Adrenal gland (tissue), 12 donors: Measurements from ENCODE around the gene ANTXR2. TPM values are rescaled to one million over a fixed set of nuclear protein-coding genes. Genes with fewer than 3 reads are reported as not detected.

Experiments used
- DNase-seq, 7 donors: peaks; one replicate each; pipeline ENCODE4 v3.0.0-alpha.2; 2019 to 2020
- H3K27ac ChIP-seq, 5 donors: fragments of 200-600 bp; sonication (generic) in 4 of 5; 1 replicate in 3 of 5; 2 replicates in 2 of 5; pipeline versions ENCODE4 v1.5.1 to v1.8.0; 2016 to 2020; ENCODE audit warnings: mild to moderate bottlenecking in 1 of 5
- H3K27me3 ChIP-seq: fragments of 200-600 bp; 2 replicates; pipeline ENCODE4 v1.8.0; 2021
- H3K36me3 ChIP-seq, 2 donors: fragments of 200-600 bp; replicated peaks in 1 of 2; 1 replicate in 1 of 2; 2 replicates in 1 of 2; pipeline versions ENCODE4 v1.5.1 to v1.8.0; 2018 to 2022
- H3K4me1 ChIP-seq, 2 donors: fragments of 200-600 bp; replicated peaks in 1 of 2; 1 replicate in 1 of 2; 2 replicates in 1 of 2; pipeline versions ENCODE4 v1.5.1 to v1.8.0; 2018 to 2021
- H3K4me3 ChIP-seq, 4 donors: fragments of 200-600 bp; sonication (generic) in 3 of 4; one replicate each; pipeline ENCODE4 v1.5.1; 2016 to 2018
- H3K9me3 ChIP-seq, 3 donors: fragments of 200-600 bp; sonication (generic) in 1 of 3; replicated peaks in 1 of 3; 1 replicate in 2 of 3; 2 replicates in 1 of 3; pipeline versions ENCODE4 v1.5.1 to v1.8.0; 2016 to 2021
- CTCF ChIP-seq, 6 experiments: fragments of 450-650 bp in 4 of 6; fragments of 200-600 bp in 2 of 6; sonication (generic) in 1 of 6; IDR thresholded peaks; 1 replicate in 5 of 6; 2 replicates in 1 of 6; pipeline versions ENCODE4 v1.5.1 to v1.8.0; 2016 to 2021; ENCODE audit warnings: antibody characterized with exemption in 6 of 6, mild to moderate bottlenecking in 2 of 6, moderate library complexity in 1 of 6
- POLR2A ChIP-seq, 2 donors: fragments of 450-650 bp; IDR thresholded peaks; one replicate each; pipeline ENCODE4 v1.6.1; 2017; ENCODE audit warnings: antibody characterized with exemption in 2 of 2, mild to moderate bottlenecking in 2 of 2, moderate library complexity in 1 of 2
- WGBS, 4 donors: extraction: QIAGEN DNeasy Blood & Tissue Kit in 2 of 4; methylation state at CpG; one replicate each; pipeline versions ENCODE4 v1.1.5 to v1.1.7; 2013 to 2017; 5-methylcytosine and 5-hydroxymethylcytosine counted together
- intact Hi-C, 2 donors: fragments of 100-400 bp; cut with DNase I; formaldehyde crosslinking; loops; one replicate each; pipeline versions ENCODE4 v1.14.1 to v1.15.0; 2022 to 2023
- polyA plus RNA-seq, 3 donors: library from polyadenylated mRNA; stranded (reverse); fragments of 200-250 nt in 2 of 3; fragments of 350-450 nt in 1 of 3; fragmentation: Illumina TruSeq in 1 of 3; extraction: RNeasy Lipid Tissue Mini Kit (QIAGEN cat#74804) in 1 of 3; gene quantifications; one replicate each; pipeline ENCODE4 v1.2.3, GENCODE V29; 2013 to 2014
- total RNA-seq, 9 donors: library from RNA; depleted of rRNA in 4 of 9; stranded (reverse); fragments of >200 nt in 4 of 9; fragments of 120-200 nt in 1 of 9; fragmentation: NEBNext Ultra II Directional in 1 of 9; extraction: Animal tissue kit (Norgen Biotek cat#: 25700) in 1 of 9; gene quantifications; one replicate each; pipeline versions ENCODE4 v1.1.0 to v1.2.4, GENCODE V29; 2013 to 2023
- donor health status: healthy with polysubstance abuse.
- donor health status: Bipolar disorder and iron deficiency.
- donor health status: DM: yes; HTN: yes; CAD: no.
- donor health status: DM: no; HTN: no; CAD: no.
- donor health status: DM: no; HTN: no; CAD: no.
- donor health status: DM: yes; HTN: yes; CAD: no.

Gene ANTXR2
- total and polyA plus RNA-seq, 12 donors = 8.4 to 96.6 (median 57.7) TPM

- no peaks in the 10 kb centered on the region for H3K9me3 ChIP-seq
- no peaks in the 10 kb centered on the region for H3K27me3 ChIP-seq
- no peak overlapping the region for H3K27ac ChIP-seq
- DNase-seq = no peak
- peaks cover 8 to 25% of the 10 kb centered on the region in 2 donors for H3K4me1 ChIP-seq
- H3K4me3 ChIP-seq = no peak overlapping the region
- 92 to 100% (median 96%) methylated on average over 2 of the region's 2 CpGs for WGBS, 4 donors
- intact Hi-C loops = no loop called here
- peaks cover 0 to 21% of the 10 kb centered on the region in 2 donors for H3K36me3 ChIP-seq
- TF ChIP-seq CTCF (IDR thresholded peaks at IDR 0.05) (no peak), POLR2A (IDR thresholded peaks at IDR 0.05) (no peak)
Measured at GRCh38 chr4:80065601-80066000, 7.4 kb downstream of the ANTXR2 start.

- no peak for DNase-seq
- WGBS, 4 donors = 55 to 71% (median 62%) methylated on average over 3 of the region's 3 CpGs
- no peak overlapping the region for H3K27ac ChIP-seq
- no peaks in the 10 kb centered on the region for H3K9me3 ChIP-seq
- H3K27me3 ChIP-seq = no peaks in the 10 kb centered on the region
- TF ChIP-seq CTCF (IDR thresholded peaks at IDR 0.05) (no peak), POLR2A (IDR thresholded peaks at IDR 0.05) (no peak)
- intact Hi-C loops = no loop called here
- peaks cover 0 to 8% of the 10 kb centered on the region in 2 donors for H3K4me1 ChIP-seq
- H3K4me3 ChIP-seq = no peak overlapping the region
- peaks cover 0 to 11% of the 10 kb centered on the region in 2 donors for H3K36me3 ChIP-seq
Measured at GRCh38 chr4:80062527-80062926, 10.5 kb downstream of the ANTXR2 start.

GRCh38 chr4:80060804-80061203 lies 12.2 kb downstream of the ANTXR2 start:
- 97 to 100% (median 98%) methylated on average over 4 of the region's 4 CpGs for WGBS, 4 donors
- no peak for TF ChIP-seq CTCF (IDR thresholded peaks at IDR 0.05)
- no peak for TF ChIP-seq POLR2A (IDR thresholded peaks at IDR 0.05)

GRCh38 chr4:80058740-80059139 lies 14.3 kb downstream of the ANTXR2 start:
- Histone ChIP-seq H3K9me3 (no peaks in the 10 kb centered on the region), H3K27me3 (no peaks in the 10 kb centered on the region), H3K36me3 (peaks cover 0 to 15% of the 10 kb centered on the region in 2 donors), H3K4me1 (peaks cover 0 to 20% of the 10 kb centered on the region in 2 donors), H3K27ac (no peak overlapping the region), H3K4me3 (no peak overlapping the region)
- TF ChIP-seq CTCF (IDR thresholded peaks at IDR 0.05) (no peak), POLR2A (IDR thresholded peaks at IDR 0.05) (no peak)
- intact Hi-C loops = no loop called here
- DNase-seq = no peak
- WGBS, 4 donors = 72 to 78% (median 75%) methylated on average over 2 of the region's 2 CpGs

More at GRCh38 chr4:80060804-80061203, 12.2 kb downstream of the ANTXR2 start:
- H3K9me3 ChIP-seq = no peaks in the 10 kb centered on the region
- no peaks in the 10 kb centered on the region for H3K27me3 ChIP-seq
- no peak overlapping the region for H3K27ac ChIP-seq
- H3K4me1 ChIP-seq = peaks cover 0 to 13% of the 10 kb centered on the region in 2 donors
- intact Hi-C loops = no loop called here
- DNase-seq = no peak
- H3K4me3 ChIP-seq = no peak overlapping the region
- H3K36me3 ChIP-seq = peaks cover 0 to 1% of the 10 kb centered on the region in 2 donors
